ENCODE measurements around the gene MYO5A.
"Not testable (repeated sequence)": the region's sequence is repeated elsewhere in the genome, so short reads cannot be mapped to it uniquely, and the experiment has no call there.

MYO5A gene

GRCh38 chr15:52416566-52416965 is 112.1 kb downstream of the MYO5A start:
- not testable (repeated sequence) for DNase-seq

- DNase-seq = no peak
Observed at GRCh38 chr15:52415628-52416027, 113.1 kb downstream of the MYO5A start.

- no peak for DNase-seq
Observed at GRCh38 chr15:52414936-52415335, 113.7 kb downstream of the MYO5A start.

- DNase-seq = no peak
Observed at GRCh38 chr15:52408823-52409222, 119.9 kb downstream of the MYO5A start.

GRCh38 chr15:52407374-52407773 is 121.3 kb downstream of the MYO5A start:
- no peak for DNase-seq

GRCh38 chr15:52406601-52407000 is 122.1 kb downstream of the MYO5A start:
- no peak for DNase-seq

GRCh38 chr15:52405856-52406255 is 122.8 kb downstream of the MYO5A start:
- DNase-seq = no peak

GRCh38 chr15:52397118-52397517 is 131.6 kb downstream of the MYO5A start:
- DNase-seq = no peak

GRCh38 chr15:52394118-52394517 is 134.6 kb downstream of the MYO5A start:
- DNase-seq = no peak

GRCh38 chr15:52392008-52392687 is 136.5 kb downstream of the MYO5A start:
- no peak for DNase-seq

- DNase-seq = no peak
Observed at GRCh38 chr15:52391069-52391468, 137.6 kb downstream of the MYO5A start.

GRCh38 chr15:52385670-52386069 is 143.0 kb downstream of the MYO5A start:
- DNase-seq = no peak

GRCh38 chr15:52383100-52383588 is 145.5 kb downstream of the MYO5A start:
- no peak for DNase-seq

- no peak for DNase-seq
Observed at GRCh38 chr15:52382647-52383046, 146.0 kb downstream of the MYO5A start.

GRCh38 chr15:52379395-52380106 is 149.1 kb downstream of the MYO5A start:
- no peak for DNase-seq

GRCh38 chr15:52378746-52379394 is 149.8 kb downstream of the MYO5A start:
- DNase-seq = no peak

GRCh38 chr15:52370010-52370409 is 158.7 kb downstream of the MYO5A start:
- DNase-seq = no peak

GRCh38 chr15:52369455-52369854 is 159.2 kb downstream of the MYO5A start:
- DNase-seq = no peak

- no peak for DNase-seq
Observed at GRCh38 chr15:52369030-52369429, 159.7 kb downstream of the MYO5A start.

- DNase-seq = no peak
Observed at GRCh38 chr15:52368402-52368801, 160.3 kb downstream of the MYO5A start.

GRCh38 chr15:52362497-52362896 is 166.2 kb downstream of the MYO5A start:
- DNase-seq = no peak

- no peak for DNase-seq
Observed at GRCh38 chr15:52361975-52362494, 166.6 kb downstream of the MYO5A start.

- DNase-seq = no peak
Observed at GRCh38 chr15:52361494-52361893, 167.2 kb downstream of the MYO5A start.
